GM18499 (cell line): ENCODE data around the gene DVL2.
A peak's percentile ranks its signal among the peaks of the same experiment; 100 is the strongest.

Experiments
- ATAC-seq: cut with Tn5 transposase; IDR thresholded peaks from one replicate; pipeline ENCODE4 v1.9.1; 2021; ENCODE audit warnings: moderate number of reproducible peaks; ENCODE audit not compliant: insufficient read depth, unreplicated experiment

The DVL2 gene

GRCh38 chr17:7221278-7222092 lies 12.8 kb downstream of the DVL2 start:
- no peak for ATAC-seq

- ATAC-seq, result no peak
Measured at GRCh38 chr17:7220593-7221277, 13.6 kb downstream of the DVL2 start.

GRCh38 chr17:7219812-7220592 lies 14.3 kb downstream of the DVL2 start, which contains the start of the genes ACADVL and DLG4:
Gene ACADVL (plus strand): TSS chr17:7219938. CDS start chr17:7219985, 47 bp downstream.
Gene DLG4 (minus strand): TSS chr17:7219836.
- no peak for ATAC-seq

GRCh38 chr17:7219229-7219811 lies 15.0 kb downstream of the DVL2 start:
- no peak for ATAC-seq

- ATAC-seq, result no peak
Measured at GRCh38 chr17:7218758-7219157, 15.6 kb downstream of the DVL2 start.

GRCh38 chr17:7218166-7218565 lies 16.2 kb downstream of the DVL2 start:
- no peak for ATAC-seq

- no peak for ATAC-seq
Measured at GRCh38 chr17:7217113-7217987, 17.0 kb downstream of the DVL2 start.

- ATAC-seq, result no peak
Measured at GRCh38 chr17:7216242-7217112, 17.8 kb downstream of the DVL2 start.

GRCh38 chr17:7215652-7216180 lies 18.6 kb downstream of the DVL2 start:
- ATAC-seq, result no peak

- no peak for ATAC-seq
Measured at GRCh38 chr17:7215136-7215638, 19.1 kb downstream of the DVL2 start.

GRCh38 chr17:7214300-7215135 lies 19.8 kb downstream of the DVL2 start:
- ATAC-seq, result peak; percentile 39

GRCh38 chr17:7213895-7214299 lies 20.4 kb downstream of the DVL2 start:
- no peak for ATAC-seq

GRCh38 chr17:7211491-7212273 lies 22.6 kb downstream of the DVL2 start:
- no peak for ATAC-seq

GRCh38 chr17:7208754-7209460 lies 25.4 kb downstream of the DVL2 start:
- no peak for ATAC-seq

GRCh38 chr17:7208027-7208571 lies 26.2 kb downstream of the DVL2 start:
- ATAC-seq, result no peak
